HEK293 (cell line): ENCODE data around the gene MYO1B.

Source experiments
- CTCF ChIA-PET: fragments of 350-600 bp; formaldehyde crosslinking; extraction: SDS; loops from one replicate; lab custom pipeline; 2021; ENCODE audit warnings: antibody characterized with exemption; lab: Yijun Ruan, JAX
- POLR2A ChIA-PET: fragments of 300-600 bp; formaldehyde crosslinking; extraction: SDS; loops from one replicate; lab custom pipeline; 2020; ENCODE audit warnings: antibody characterized with exemption, inconsistent platforms; lab: Yijun Ruan, JAX
- H3K27ac ChIP-seq: fragments of 200-500 bp; sonication (Bioruptor generic); 2 replicates; pipeline ENCODE4 v1.5.1; 2014; ENCODE audit warnings: low read depth, low read length, control low read depth, inconsistent platforms; ENCODE audit errors: extremely low read depth
- H3K36me3 ChIP-seq, 2 experiments: fragments of 200-500 bp in 1 of 2; sonication (Bioruptor generic) in 1 of 2; 1 replicate in 1 of 2; 2 replicates in 1 of 2; pipeline ENCODE4 v1.5.1; 2014 to 2017; ENCODE audit warnings: inconsistent platforms in 2 of 2, low read length in 2 of 2; ENCODE audit not compliant: control insufficient read depth in 2 of 2, insufficient read depth in 1 of 2
- H3K4me1 ChIP-seq: fragments of 200-500 bp; sonication (Bioruptor generic); 2 replicates; pipeline ENCODE4 v1.5.1; 2014; ENCODE audit warnings: mild to moderate bottlenecking, low read length, inconsistent platforms; ENCODE audit not compliant: control insufficient read depth, insufficient read depth
- H3K4me3 ChIP-seq: 2 replicates; pipeline ENCODE4 v1.5.1; 2011; ENCODE audit warnings: low read depth, mild to moderate bottlenecking, control low read depth, low read length, moderate library complexity
- H3K9me3 ChIP-seq: fragments of 200-500 bp; sonication (Bioruptor generic); 2 replicates; pipeline ENCODE4 v1.5.1; 2014; ENCODE audit warnings: low read depth, low read length, inconsistent platforms; ENCODE audit not compliant: control insufficient read depth, insufficient read depth
- BCL11B ChIP-seq: fragments of 450-650 bp; formaldehyde crosslinking; IDR thresholded peaks from 2 replicates; pipeline ENCODE4 v1.5.1; 2016; ENCODE audit warnings: low read depth, missing biosample characterization, missing genetic modification characterization
- HIC1 ChIP-seq: fragments of 450-650 bp; formaldehyde crosslinking; IDR thresholded peaks from 2 replicates; pipeline ENCODE4 v1.5.1; 2016; ENCODE audit warnings: missing biosample characterization, missing genetic modification characterization
- MYNN ChIP-seq: fragments of 450-650 bp; formaldehyde crosslinking; IDR thresholded peaks from 2 replicates; pipeline ENCODE4 v1.5.1; 2016; ENCODE audit warnings: missing biosample characterization, missing genetic modification characterization, borderline replicate concordance
- OVOL3 ChIP-seq: fragments of 450-650 bp; formaldehyde crosslinking; IDR thresholded peaks from 2 replicates; pipeline ENCODE4 v1.5.1; 2016; ENCODE audit warnings: missing biosample characterization, missing genetic modification characterization
- SETDB1 ChIP-seq: IDR thresholded peaks from one replicate; pipeline ENCODE4 v1.6.1; 2017; ENCODE audit warnings: mild to moderate bottlenecking, low read length, moderate library complexity, mixed read lengths; ENCODE audit not compliant: insufficient read length
- SP7 ChIP-seq: fragments of 450-650 bp; formaldehyde crosslinking; IDR thresholded peaks from 2 replicates; pipeline ENCODE4 v1.5.1; 2016; ENCODE audit warnings: missing biosample characterization, missing genetic modification characterization
- YY1 ChIP-seq: fragments of 450-650 bp; formaldehyde crosslinking; IDR thresholded peaks from 2 replicates; pipeline ENCODE4 v1.5.1; 2018; ENCODE audit warnings: missing biosample characterization, missing genetic modification characterization
- ZBTB20 ChIP-seq: fragments of 450-650 bp; formaldehyde crosslinking; IDR thresholded peaks from 2 replicates; pipeline ENCODE4 v1.5.1; 2016; ENCODE audit warnings: missing biosample characterization, missing genetic modification characterization
- ZBTB44 ChIP-seq: fragments of 450-650 bp; IDR thresholded peaks from 2 replicates; pipeline ENCODE4 v1.5.1; 2018; ENCODE audit warnings: missing biosample characterization, mild to moderate bottlenecking, missing genetic modification characterization
- ZBTB48 ChIP-seq: fragments of 450-650 bp; formaldehyde crosslinking; IDR thresholded peaks from 2 replicates; pipeline ENCODE4 v1.5.1; 2016; ENCODE audit warnings: missing biosample characterization, missing genetic modification characterization
- ZBTB49 ChIP-seq: fragments of 450-650 bp; formaldehyde crosslinking; IDR thresholded peaks from 2 replicates; pipeline ENCODE4 v1.5.1; 2016; ENCODE audit warnings: missing biosample characterization, missing genetic modification characterization, low read depth
- ZFHX2 ChIP-seq: fragments of 450-650 bp; formaldehyde crosslinking; conservative IDR thresholded peaks from 2 replicates; pipeline ENCODE4 v1.5.1; 2016; ENCODE audit warnings: missing biosample characterization, missing genetic modification characterization
- ZNF132 ChIP-seq: fragments of 450-650 bp; formaldehyde crosslinking; IDR thresholded peaks from 2 replicates; pipeline ENCODE4 v1.5.1; 2017; ENCODE audit warnings: missing biosample characterization, missing genetic modification characterization, borderline replicate concordance
- ZNF133 ChIP-seq: fragments of 450-650 bp; formaldehyde crosslinking; IDR thresholded peaks from 2 replicates; pipeline ENCODE4 v1.5.1; 2016; ENCODE audit warnings: missing biosample characterization, missing genetic modification characterization
- ZNF138 ChIP-seq: fragments of 450-650 bp; formaldehyde crosslinking; IDR thresholded peaks from 2 replicates; pipeline ENCODE4 v1.5.1; 2016; ENCODE audit warnings: missing biosample characterization, missing genetic modification characterization, borderline replicate concordance
- ZNF146 ChIP-seq: fragments of 450-650 bp; formaldehyde crosslinking; IDR thresholded peaks from 2 replicates; pipeline ENCODE4 v1.5.1; 2016; ENCODE audit warnings: missing biosample characterization, missing genetic modification characterization
- ZNF157 ChIP-seq: fragments of 450-650 bp; formaldehyde crosslinking; IDR thresholded peaks from 2 replicates; pipeline ENCODE4 v1.5.1; 2016; ENCODE audit warnings: missing biosample characterization, missing genetic modification characterization
- ZNF341 ChIP-seq: fragments of 450-650 bp; formaldehyde crosslinking; IDR thresholded peaks from 2 replicates; pipeline ENCODE4; 2016; ENCODE audit warnings: low read depth, missing biosample characterization, missing genetic modification characterization
- ZNF362 ChIP-seq: fragments of 450-650 bp; formaldehyde crosslinking; IDR thresholded peaks from 2 replicates; pipeline ENCODE4 v1.5.1; 2016; ENCODE audit warnings: missing biosample characterization, missing genetic modification characterization
- ZNF473 ChIP-seq: fragments of 450-650 bp; formaldehyde crosslinking; IDR thresholded peaks from 2 replicates; pipeline ENCODE4 v1.5.1; 2017; ENCODE audit warnings: missing biosample characterization, missing genetic modification characterization
- ZNF501 ChIP-seq: fragments of 450-650 bp; formaldehyde crosslinking; IDR thresholded peaks from 2 replicates; pipeline ENCODE4 v1.5.1; 2016; ENCODE audit warnings: missing biosample characterization, missing genetic modification characterization
- ZNF510 ChIP-seq: fragments of 450-650 bp; formaldehyde crosslinking; IDR thresholded peaks from 2 replicates; pipeline ENCODE4 v1.5.1; 2018; ENCODE audit warnings: mild to moderate bottlenecking, missing genetic modification characterization, missing biosample characterization; ENCODE audit not compliant: insufficient replicate concordance
- ZNF558 ChIP-seq: fragments of 450-650 bp; formaldehyde crosslinking; IDR thresholded peaks from 2 replicates; pipeline ENCODE4 v1.5.1; 2016; ENCODE audit warnings: missing biosample characterization, missing genetic modification characterization
- ZNF629 ChIP-seq: fragments of 450-650 bp; formaldehyde crosslinking; IDR thresholded peaks from 2 replicates; pipeline ENCODE4 v1.5.1; 2017; ENCODE audit warnings: missing biosample characterization, missing genetic modification characterization

MYO1B gene

GRCh38 chr2:191341436-191341835 is 96.2 kb downstream of the MYO1B start:
- no peak for TF ChIP-seq MYNN (tag by site-specific recombination)
- no peak for TF ChIP-seq OVOL3 (tag by site-specific recombination)
- no peak for TF ChIP-seq ZNF501 (tag by site-specific recombination)
- TF ChIP-seq ZNF133 (tag by site-specific recombination): no peak
- no peak for TF ChIP-seq ZBTB48 (tag by site-specific recombination)
- TF ChIP-seq ZNF341 (tag by site-specific recombination): no peak
- TF ChIP-seq HIC1 (tag by site-specific recombination): no peak
- no peak for TF ChIP-seq ZNF157 (tag by site-specific recombination)
- TF ChIP-seq ZNF473 (tag by site-specific recombination): no peak
- no peak for TF ChIP-seq ZNF558 (tag by site-specific recombination)
- TF ChIP-seq ZBTB44 (tag by site-specific recombination): no peak
- no peak for TF ChIP-seq ZNF138 (tag by site-specific recombination)
- TF ChIP-seq YY1 (tag by site-specific recombination): no peak
- no peak for TF ChIP-seq ZNF362 (tag by site-specific recombination)
- TF ChIP-seq ZNF146 (tag by site-specific recombination): no peak
- no peak for TF ChIP-seq ZNF132
- no peak for TF ChIP-seq ZNF629 (tag by site-specific recombination)
- TF ChIP-seq BCL11B: no peak
- POLR2A ChIA-PET: interaction anchor here (0.5 kb wide), 1 partner anchor 337 kb away, joined by 4 read pairs; no protein-coding TSS in a partner anchor

GRCh38 chr2:191343796-191344338 is 98.7 kb downstream of the MYO1B start:
- Histone ChIP-seq H3K9me3 (no peaks in the 10 kb centered on the region), H3K4me1 (no peaks in the 10 kb centered on the region), H3K4me3 (no peak overlapping the region), H3K36me3 (peaks cover 0 to 12% of the 10 kb centered on the region in 2 experiments), H3K27ac (no peak overlapping the region)
- ChIA-PET POLR2A (no interaction called here), CTCF (interaction anchor here (0.7 kb wide), 1 partner anchor 169 kb away, joined by 5 read pairs; no protein-coding TSS in a partner anchor)
- TF ChIP-seq ZBTB49 (tag by site-specific recombination): no peak
- TF ChIP-seq ZNF133 (tag by site-specific recombination): no peak
- TF ChIP-seq ZFHX2 (tag by site-specific recombination): no peak
- TF ChIP-seq ZBTB20 (tag by site-specific recombination): no peak
- TF ChIP-seq SP7 (tag by site-specific recombination): no peak
- no peak for TF ChIP-seq ZNF510 (tag by site-specific recombination)
- no peak for TF ChIP-seq SETDB1

More at GRCh38 chr2:191341436-191341835, 96.2 kb downstream of the MYO1B start:
- Histone ChIP-seq H3K4me1 (no peaks in the 10 kb centered on the region), H3K36me3 (no peaks in the 10 kb centered on the region; a peak in 1 of 3 replicates), H3K27ac (no peak overlapping the region), H3K4me3 (no peak overlapping the region), H3K9me3 (no peaks in the 10 kb centered on the region)
- CTCF ChIA-PET: interaction anchor here (0.7 kb wide), 1 partner anchor 123 kb away, joined by 3 read pairs; no protein-coding TSS in a partner anchor
